A549 (cell line): Measurements from ENCODE around the gene MAD1L1. TPM values are rescaled to one million over a fixed set of nuclear protein-coding genes. Genes with fewer than 3 reads are reported as not detected.

Experiments used
- ATAC-seq, 2 experiments: fragments of 200-7000 bp in 1 of 2; fragments of >200 bp in 1 of 2; cut with Nextera tagmentation in 1 of 2; cut with Tn5 transposase in 1 of 2; 3 replicates each; pipeline versions ENCODE4 v1.8.0 to v1.9.1; 2018 to 2020; ENCODE audit warnings: mild to moderate bottlenecking in 1 of 2, moderate library complexity in 1 of 2
- CTCF ChIA-PET: fragments of 300-600 bp; sonication (Branson Sonifier 250); formaldehyde crosslinking; extraction: SDS; loops from one replicate; lab custom pipeline; 2021; ENCODE audit warnings: antibody characterized with exemption, inconsistent platforms; lab: Yijun Ruan, JAX
- POLR2A ChIA-PET: fragments of 350-600 bp; formaldehyde crosslinking; extraction: SDS; loops from one replicate; lab custom pipeline; 2021; ENCODE audit warnings: antibody characterized with exemption, inconsistent platforms; lab: Yijun Ruan, JAX
- DNase-seq, 2 experiments: peaks; one replicate each; pipeline versions ENCODE4 v3.0.0 to v3.0.0-alpha.2; 2011 to 2016; ENCODE audit warnings: low read depth in 1 of 2, low spot score in 1 of 2
- FAIRE-seq: peaks from 2 replicates; lab custom pipeline; 2011; peaks lifted over from hg19 to GRCh38; lab: Jason Lieb, UNC
- H3K27ac ChIP-seq, 2 experiments: fragments of >200 bp; sonication (Bioruptor Twin); formaldehyde crosslinking; 3 replicates each; pipeline ENCODE4 v1.5.1; 2016 to 2017
- H3K4me1 ChIP-seq: fragments of >200 bp; sonication (Bioruptor Twin); formaldehyde crosslinking; 3 replicates; pipeline ENCODE4 v1.6.1; 2016
- H3K4me2 ChIP-seq: fragments of >200 bp; sonication (Bioruptor Twin); formaldehyde crosslinking; 3 replicates; pipeline ENCODE4 v1.6.1; 2016
- H3K4me3 ChIP-seq: fragments of >200 bp; sonication (Bioruptor Twin); formaldehyde crosslinking; 3 replicates; pipeline ENCODE4 v1.5.1; 2016
- H3K9me3 ChIP-seq: fragments of >200 bp; sonication (Bioruptor Twin); formaldehyde crosslinking; 3 replicates; pipeline ENCODE4 v1.6.1; 2016
- CBX8 ChIP-seq: fragments of 200-600 bp; sonication (generic); IDR thresholded peaks from 2 replicates; pipeline ENCODE4 v1.6.1; 2016
- CEBPB ChIP-seq, 2 experiments: fragments of >200 bp in 1 of 2; sonication (Bioruptor Twin) in 1 of 2; formaldehyde crosslinking in 1 of 2; IDR thresholded peaks; 2 replicates each; pipeline ENCODE4 v1.6.1; 2012 to 2016
- EHMT2 ChIP-seq: fragments of 200-600 bp; sonication (generic); IDR thresholded peaks from 2 replicates; pipeline ENCODE4 v1.6.1; 2016; ENCODE audit warnings: antibody characterized with exemption, low read depth, mild to moderate bottlenecking, moderate library complexity
- ELK1 ChIP-seq: fragments of 150-350 bp; IDR thresholded peaks from 2 replicates; pipeline ENCODE4 v1.6.1; 2014; ENCODE audit warnings: low read depth, mild to moderate bottlenecking, low read length
- ESRRA ChIP-seq: fragments of 150-350 bp; IDR thresholded peaks from 2 replicates; pipeline ENCODE4 v1.6.1; 2014; ENCODE audit warnings: mild to moderate bottlenecking, low read length, borderline replicate concordance
- FOXS1 ChIP-seq: fragments of 250-450 bp; sonication (Bioruptor Pico); IDR thresholded peaks from 2 replicates; pipeline ENCODE4 v1.5.0; 2020; ENCODE audit warnings: mild to moderate bottlenecking, moderate library complexity
- HEYL ChIP-seq: fragments of 250-450 bp; sonication (Bioruptor Pico); IDR thresholded peaks from 2 replicates; pipeline ENCODE4 v1.8.0; 2021; ENCODE audit warnings: mild to moderate bottlenecking, moderate library complexity
- HMGXB4 ChIP-seq: fragments of 250-450 bp; sonication (Bioruptor Pico); IDR thresholded peaks from 2 replicates; pipeline ENCODE4 v1.5.0; 2021; ENCODE audit warnings: mild to moderate bottlenecking, moderate library complexity, borderline replicate concordance
- HOXB13 ChIP-seq: fragments of 250-450 bp; sonication (Bioruptor Pico); IDR thresholded peaks from 2 replicates; pipeline ENCODE4 v1.5.0; 2020; ENCODE audit warnings: low read depth, mild to moderate bottlenecking, moderate library complexity
- JUN ChIP-seq, 2 experiments: fragments of >200 bp; sonication (Bioruptor Twin); formaldehyde crosslinking; IDR thresholded peaks; 2 replicates in 1 of 2; 3 replicates in 1 of 2; pipeline ENCODE4 v1.6.1; 2016 to 2017
- KDM1A ChIP-seq: fragments of 200-600 bp; sonication (generic); IDR thresholded peaks from 2 replicates; pipeline ENCODE4 v1.6.1; 2016; ENCODE audit warnings: low read depth, mild to moderate bottlenecking
- KDM5A ChIP-seq: fragments of 200-600 bp; sonication (generic); IDR thresholded peaks from 2 replicates; pipeline ENCODE4 v1.6.1; 2016; ENCODE audit warnings: antibody characterized with exemption, mild to moderate bottlenecking
- RCOR1 ChIP-seq: fragments of 150-350 bp; IDR thresholded peaks from 2 replicates; pipeline ENCODE4 v1.6.1; 2014; ENCODE audit warnings: antibody characterized with exemption, low read length, low read depth
- SREBF2 ChIP-seq: fragments of 450-650 bp; IDR thresholded peaks from 2 replicates; pipeline ENCODE4 v1.6.1; 2014; ENCODE audit warnings: mild to moderate bottlenecking, moderate library complexity
- TFCP2L1 ChIP-seq: fragments of 250-450 bp; sonication (Bioruptor Pico); IDR thresholded peaks from 2 replicates; pipeline ENCODE4 v1.5.0; 2021; ENCODE audit warnings: mild to moderate bottlenecking
- USF2 ChIP-seq: fragments of 450-650 bp; IDR thresholded peaks from 2 replicates; pipeline ENCODE4 v1.6.1; 2014; ENCODE audit warnings: antibody characterized with exemption
- ZFP36 ChIP-seq: fragments of 450-650 bp; IDR thresholded peaks from 2 replicates; pipeline ENCODE4 v1.6.1; 2014; ENCODE audit warnings: borderline replicate concordance; ENCODE audit not compliant: partially characterized antibody
- ZNF302 ChIP-seq: fragments of 250-450 bp; sonication (Bioruptor Pico); IDR thresholded peaks from 2 replicates; pipeline ENCODE4 v1.9.0; 2021; ENCODE audit warnings: inconsistent platforms, mild to moderate bottlenecking, moderate library complexity
- ZSCAN20 ChIP-seq: fragments of 250-450 bp; sonication (Bioruptor Pico); IDR thresholded peaks from 2 replicates; pipeline ENCODE4 v1.8.0; 2022; ENCODE audit warnings: mild to moderate bottlenecking, moderate library complexity
- WGBS: methylation state at CpG from one replicate; pipeline ENCODE4 v1.1.6; 2017; ENCODE audit errors: missing lambda C conversion rate; 5-methylcytosine and 5-hydroxymethylcytosine counted together
- polyA plus RNA-seq, 4 experiments: library from polyadenylated mRNA; depleted of rRNA in 3 of 4; stranded (reverse); fragments of >200 nt; fragmentation: RNase III in 1 of 4; extraction: RNeasy Plus Mini Kit Qiagen cat#74134 plus additional on column Dnase treatment in 1 of 4; gene quantifications; 2 replicates in 3 of 4; 3 replicates in 1 of 4; pipeline ENCODE4 v1.2.3, GENCODE V29; 2011 to 2017
- TF ChIP-seq, protein P1 (sequence below): fragments of >200 bp; sonication (Bioruptor Twin); formaldehyde crosslinking; IDR thresholded peaks from 2 replicates; pipeline ENCODE4 v1.6.1; 2016

MAD1L1 gene
- polyA plus RNA-seq, 2 of the 4 experiments (the other 2 are of a cell fraction), result 13.6 to 16.6 TPM

- TF ChIP-seq EHMT2 (no peak), HMGXB4 (CRISPR knock-in tag) (no peak), USF2 (no peak), ZFP36 (no peak), HOXB13 (no peak), KDM5A (no peak), CBX8 (no peak), ELK1 (no peak), HEYL (CRISPR knock-in tag) (no peak), TFCP2L1 (CRISPR knock-in tag) (no peak), SREBF2 (no peak), JUN (IDR thresholded peaks at IDR 0.05) (no peak), ZNF302 (CRISPR knock-in tag) (no peak)
- ATAC-seq (no peak), FAIRE-seq (no peak), DNase-seq (no peak)
- WGBS, result 73% methylated on average over 26 of the region's 29 CpGs
- ChIA-PET POLR2A (interaction anchor here (0.6 kb wide), 1 partner anchor 978 kb away, joined by 4 read pairs; no protein-coding TSS in a partner anchor), CTCF (interaction anchor here (1.0 kb wide), 1 partner anchor 32 kb away, joined by 3 read pairs; no protein-coding TSS in a partner anchor)
- Histone ChIP-seq H3K4me1 (no peaks in the 10 kb centered on the region), H3K4me2 (no peak overlapping the region), H3K9me3 (no peaks in the 10 kb centered on the region), H3K27ac (no peak overlapping the region), H3K4me3 (no peak overlapping the region)
These were observed 423.0 kb downstream of the MAD1L1 start for GRCh38 chr7:1809601-1810258.

DNA sequence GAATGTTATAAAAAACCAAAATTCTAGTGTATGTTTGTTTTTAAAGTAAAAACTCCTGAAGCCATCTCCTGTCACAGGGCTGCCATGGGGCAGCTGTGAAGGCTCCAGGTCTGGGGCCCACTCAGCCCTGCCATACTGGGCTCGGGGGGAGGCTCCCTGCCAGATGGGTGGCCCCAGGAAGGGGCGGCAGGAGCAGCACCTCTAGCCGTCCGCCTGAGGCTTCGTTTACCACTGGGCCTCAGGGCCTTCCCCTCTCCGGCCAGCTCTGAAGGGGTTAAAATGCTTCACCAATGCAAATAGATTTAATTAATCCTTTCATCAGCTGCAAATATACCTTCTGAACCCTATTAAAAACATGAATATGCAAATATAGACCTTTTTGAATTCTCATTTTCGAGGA, 423.7 kb downstream of the MAD1L1 start:
- POLR2A ChIA-PET, result no interaction called here
- Histone ChIP-seq H3K27ac (no peak overlapping the region), H3K9me3 (no peaks in the 10 kb centered on the region)
- DNase-seq (no peak), ATAC-seq (no peak), FAIRE-seq (no peak)
- TF ChIP-seq ESRRA (no peak), ZSCAN20 (CRISPR knock-in tag) (no peak)
- TF ChIP-seq, all 56 proteins: peak for 0
- Histone ChIP-seq H3K4me3 (no peak overlapping the region), H3K4me1 (no peaks in the 10 kb centered on the region), H3K4me2 (no peak overlapping the region)
- CTCF ChIA-PET, result interaction anchor here (1.0 kb wide), 1 partner anchor 33 kb away, joined by 3 read pairs; no protein-coding TSS in a partner anchor
- WGBS, result 76% methylated on average over 7 of the region's 7 CpGs

GRCh38 chr7:1807821-1808600, 424.7 kb downstream of the MAD1L1 start:
- H3K4me1 ChIP-seq, result no peaks in the 10 kb centered on the region
- TF ChIP-seq ESRRA, result no peak
- TF ChIP-seq FOXS1 (CRISPR knock-in tag), result no peak
- no peak for TF ChIP-seq RCOR1
- TF ChIP-seq KDM1A, result no peak
- no peak for TF ChIP-seq CEBPB (IDR thresholded peaks at IDR 0.05)
- no peak for TF ChIP-seq ZNF302 (CRISPR knock-in tag)
- TF ChIP-seq, protein P1, sequence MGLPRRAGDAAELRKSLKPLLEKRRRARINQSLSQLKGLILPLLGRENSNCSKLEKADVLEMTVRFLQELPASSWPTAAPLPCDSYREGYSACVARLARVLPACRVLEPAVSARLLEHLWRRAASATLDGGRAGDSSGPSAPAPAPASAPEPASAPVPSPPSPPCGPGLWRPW, result no peak
- no peak overlapping the region for H3K27ac ChIP-seq
- WGBS, result 78% methylated on average over 23 of the region's 26 CpGs
- no peak overlapping the region for H3K4me3 ChIP-seq
- no peaks in the 10 kb centered on the region for H3K9me3 ChIP-seq
- FAIRE-seq, result no peak
- H3K4me2 ChIP-seq, result no peak overlapping the region
- CTCF ChIA-PET, result no interaction called here
- POLR2A ChIA-PET, result no interaction called here
- no peak for DNase-seq
- ATAC-seq, result no peak
